Ishikawa (cell line): ENCODE data around the gene TOMM7.

ENCODE experiments used
- CEBPB ChIP-seq: IDR thresholded peaks from 2 replicates; pipeline ENCODE4 v1.6.1; 2012
- EGR1 ChIP-seq: IDR thresholded peaks from 2 replicates; pipeline ENCODE4 v1.6.1; 2012
- EP300 ChIP-seq: IDR thresholded peaks from 2 replicates; pipeline ENCODE4 v1.6.1; 2012; ENCODE audit warnings: borderline replicate concordance
- FOXM1 ChIP-seq: IDR thresholded peaks from 2 replicates; pipeline ENCODE4 v1.6.1; 2012; ENCODE audit warnings: low read depth, borderline replicate concordance
- NFIC ChIP-seq: IDR thresholded peaks from 2 replicates; pipeline ENCODE4 v1.6.1; 2012
- REST ChIP-seq: IDR thresholded peaks from 2 replicates; pipeline ENCODE4 v1.6.1; 2012; ENCODE audit warnings: low read depth, mild to moderate bottlenecking
- TAF1 ChIP-seq: IDR thresholded peaks from 2 replicates; pipeline ENCODE4 v1.6.1; 2012; ENCODE audit warnings: low read depth, mild to moderate bottlenecking
- TCF12 ChIP-seq: IDR thresholded peaks from 2 replicates; pipeline ENCODE4 v1.6.1; 2012; ENCODE audit warnings: low read depth
- YY1 ChIP-seq: IDR thresholded peaks from 2 replicates; pipeline ENCODE4 v1.6.1; 2012; ENCODE audit warnings: low read depth
- ZBTB7A ChIP-seq: IDR thresholded peaks from 2 replicates; pipeline ENCODE4 v1.6.1; 2012; ENCODE audit warnings: low read depth

- TF ChIP-seq NFIC: no peak
- no peak for TF ChIP-seq TAF1
- TF ChIP-seq REST: no peak
- TF ChIP-seq CEBPB: no peak
- TF ChIP-seq EGR1: no peak
- no peak for TF ChIP-seq EP300
- TF ChIP-seq YY1: no peak
- no peak for TF ChIP-seq FOXM1
- TF ChIP-seq ZBTB7A: no peak
- TF ChIP-seq TCF12: no peak
Observed at GRCh38 chr7:22771872-22772228, 50.8 kb downstream of the TOMM7 start.
